CD4-positive, alpha-beta T cell treated with Interleukin-6 for 4 hours (primary cell): ENCODE results near the gene HLA-C.
"Not testable (repeated sequence)": the region's sequence is repeated elsewhere in the genome, so short reads cannot be mapped to it uniquely, and the experiment has no call there.

Experiments used
- DNase-seq: peaks from one replicate; pipeline ENCODE4 v3.0.0-alpha.2; 2020; ENCODE audit warnings: mixed read lengths

The HLA-C gene

DNA sequence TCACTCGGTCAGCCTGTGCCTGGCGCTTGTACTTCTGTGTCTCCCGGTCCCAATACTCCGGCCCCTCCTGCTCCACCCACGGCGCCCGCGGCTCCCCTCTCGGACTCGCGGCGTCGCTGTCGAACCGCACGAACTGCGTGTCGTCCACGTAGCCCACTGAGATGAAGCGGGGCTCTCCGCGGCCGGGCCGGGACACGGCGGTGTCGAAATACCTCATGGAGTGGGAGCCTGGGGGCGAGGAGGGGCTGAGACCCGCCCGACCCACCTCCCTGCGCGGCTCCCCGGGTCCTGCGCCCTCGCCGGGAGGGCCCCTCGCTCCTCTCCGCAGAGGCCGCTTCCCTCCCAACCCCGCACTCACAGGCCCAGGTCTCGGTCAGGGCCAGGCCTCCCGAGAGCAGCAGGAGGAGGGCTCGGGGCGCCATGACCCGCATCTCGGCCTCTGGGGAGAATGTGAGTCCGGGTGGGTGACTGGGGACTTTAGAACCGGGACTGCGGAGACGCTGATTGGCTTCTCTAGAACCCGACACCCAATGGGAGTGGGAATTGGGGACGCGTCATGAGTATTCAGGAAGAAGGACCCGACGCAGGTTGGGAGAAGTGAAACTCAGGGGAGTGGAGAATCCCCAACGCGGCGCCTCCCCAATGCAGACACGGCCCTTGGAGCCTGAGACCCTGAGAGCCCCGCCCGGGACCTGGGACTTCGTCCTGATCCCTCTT, at the start of gene HLA-C:
Gene HLA-C (minus strand): TSS at position 452 of the 717 bp plus-strand sequence. CDS start 21 bp downstream, at position 431.
- DNase-seq: peak; percentile 91

DNA sequence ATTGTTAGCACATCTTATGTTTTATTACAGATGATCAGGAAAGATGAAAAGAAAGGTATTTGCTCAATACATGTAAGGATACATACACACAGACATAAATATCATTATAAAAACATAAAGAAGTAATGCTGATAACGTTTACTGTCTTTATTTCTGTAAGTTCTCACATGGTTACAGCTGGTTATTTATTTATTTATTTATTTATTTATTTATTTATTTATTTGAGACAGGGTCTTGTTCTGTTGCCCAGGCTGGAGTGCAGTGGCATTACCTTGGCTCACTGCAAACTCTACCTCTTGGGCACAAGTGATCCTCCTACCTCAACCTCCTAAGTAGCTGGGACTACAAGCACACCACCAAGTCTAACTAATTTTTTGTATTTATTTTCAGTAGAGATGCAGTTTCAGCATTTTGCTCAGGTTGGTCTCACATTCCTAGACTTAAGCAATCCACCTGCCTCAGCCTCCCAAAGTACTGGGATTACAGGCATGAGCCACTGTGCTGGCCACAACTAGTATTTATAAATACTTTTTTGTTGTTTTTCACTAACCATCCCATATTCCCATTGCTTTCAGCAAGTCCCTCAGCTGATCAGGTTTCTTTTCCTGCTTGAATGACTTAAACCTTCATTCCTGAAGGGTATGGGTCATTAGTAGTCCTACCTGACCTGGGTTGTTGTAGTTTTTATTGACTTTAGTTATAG, 49.3 kb upstream of the HLA-C start:
- no peak for DNase-seq

DNA sequence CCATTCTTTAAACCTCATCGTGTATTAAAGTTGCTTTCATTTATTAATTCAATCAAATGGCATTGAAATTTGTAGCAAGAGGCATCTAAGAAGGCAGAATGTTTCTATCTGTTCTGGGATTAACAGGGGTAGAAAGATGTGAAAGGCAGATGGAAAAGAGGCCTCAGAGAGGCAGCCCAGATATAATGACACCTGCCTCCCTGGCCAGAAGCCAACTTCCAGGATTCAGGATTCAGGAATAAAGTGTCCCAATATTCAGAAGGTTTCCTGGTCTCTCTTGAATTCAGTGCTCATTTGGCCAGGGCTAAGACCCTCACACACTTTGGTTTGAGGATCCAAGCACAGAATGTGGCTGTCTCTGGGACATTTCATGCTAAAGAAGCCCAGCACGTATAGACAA, 45.1 kb upstream of the HLA-C start:
- no peak for DNase-seq

DNA sequence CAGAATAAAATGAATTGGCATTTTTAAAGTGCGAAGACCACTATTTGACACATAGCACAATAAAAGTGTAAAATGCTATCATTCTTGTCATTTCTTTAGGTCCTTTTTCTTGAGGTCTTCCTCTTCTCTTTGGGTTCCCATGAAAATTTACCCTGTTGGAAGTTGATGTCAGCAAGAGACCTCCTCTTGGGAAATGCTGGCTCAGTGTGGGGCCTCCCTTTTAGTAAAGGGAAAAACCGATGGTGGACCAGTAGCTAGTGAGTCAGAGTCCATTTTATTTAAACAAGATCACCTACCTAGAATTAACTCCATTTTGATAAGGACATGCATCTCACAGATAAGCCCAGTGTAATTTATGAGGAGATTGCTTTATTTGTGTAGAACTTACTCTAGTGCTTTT, 37.7 kb upstream of the HLA-C start:
- DNase-seq: no peak

DNA sequence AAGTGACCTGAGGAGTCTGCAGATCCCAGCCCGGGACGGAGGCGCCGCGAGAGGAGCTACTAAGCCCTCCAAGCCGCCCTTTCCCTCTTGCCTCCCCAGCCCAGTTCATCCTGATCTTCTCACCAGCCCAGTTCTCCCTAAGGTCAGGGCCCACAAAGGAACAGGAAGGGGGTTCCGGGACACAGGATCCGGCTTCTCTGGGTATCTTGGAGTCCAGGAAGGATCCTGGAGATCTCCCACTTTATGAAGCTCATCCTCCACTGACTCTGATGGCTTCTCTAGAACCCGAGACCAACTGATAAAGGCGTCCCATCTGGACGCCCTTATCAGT, 36.9 kb upstream of the HLA-C start:
- no peak for DNase-seq

DNA sequence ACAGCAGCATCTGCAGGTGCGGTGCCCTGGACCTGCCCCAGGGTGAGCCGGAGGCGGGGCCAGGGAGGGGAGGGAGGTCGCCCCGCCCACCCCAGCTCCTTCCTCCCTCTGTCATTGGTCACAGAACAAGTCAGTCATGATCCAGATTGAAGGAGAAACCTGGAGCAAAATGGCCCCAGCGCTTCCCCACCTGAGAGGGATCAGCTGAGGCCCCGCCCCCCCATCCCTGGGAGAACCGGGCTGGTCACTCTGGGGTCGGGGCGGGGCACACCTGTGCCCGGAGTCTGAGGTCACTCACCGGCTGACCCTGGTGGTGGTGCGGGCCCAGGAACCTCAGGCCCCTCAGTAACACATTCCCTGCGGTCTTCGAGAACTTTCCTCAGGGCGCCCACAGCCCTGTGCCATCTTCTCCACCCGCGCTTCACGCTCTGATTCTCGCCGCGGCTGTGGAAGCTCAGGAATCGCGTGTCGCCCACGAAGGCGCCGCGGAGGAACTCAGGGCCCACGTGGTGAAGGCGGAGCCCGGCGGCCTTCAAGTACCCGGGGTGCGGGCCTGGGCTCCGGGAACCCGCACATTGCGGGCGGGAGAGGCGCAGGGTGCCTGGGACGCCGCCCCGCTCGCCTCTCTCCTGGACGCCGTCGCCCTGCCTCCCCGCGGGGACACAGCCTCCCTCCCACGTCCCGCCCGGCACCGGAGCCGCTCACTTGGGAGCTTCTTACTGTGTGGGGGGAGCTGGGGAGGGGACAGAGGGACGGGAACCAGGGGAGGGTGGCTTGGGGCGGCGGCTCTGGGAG, 36.4 kb upstream of the HLA-C start:
- DNase-seq: peak; percentile 79

DNA sequence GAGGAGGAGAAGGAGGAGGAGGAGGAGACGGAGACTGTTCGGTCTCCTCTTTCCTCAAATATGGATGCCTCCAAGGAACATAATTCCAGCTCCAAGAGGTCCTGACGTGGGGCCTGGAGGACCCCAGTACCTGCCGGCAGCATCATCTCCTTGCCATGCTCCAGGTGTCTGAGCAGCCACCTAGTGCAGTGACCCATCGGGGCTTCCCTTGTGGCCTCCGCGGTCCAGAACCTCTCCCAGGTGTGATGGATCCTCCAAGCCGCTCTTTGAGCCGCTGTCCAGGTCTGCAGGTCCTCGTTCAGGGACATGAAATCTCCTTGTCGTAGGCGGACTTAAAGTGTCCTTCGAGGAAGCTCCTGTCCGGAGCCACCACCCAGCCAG, 35.8 kb upstream of the HLA-C start:
- no peak for DNase-seq

DNA sequence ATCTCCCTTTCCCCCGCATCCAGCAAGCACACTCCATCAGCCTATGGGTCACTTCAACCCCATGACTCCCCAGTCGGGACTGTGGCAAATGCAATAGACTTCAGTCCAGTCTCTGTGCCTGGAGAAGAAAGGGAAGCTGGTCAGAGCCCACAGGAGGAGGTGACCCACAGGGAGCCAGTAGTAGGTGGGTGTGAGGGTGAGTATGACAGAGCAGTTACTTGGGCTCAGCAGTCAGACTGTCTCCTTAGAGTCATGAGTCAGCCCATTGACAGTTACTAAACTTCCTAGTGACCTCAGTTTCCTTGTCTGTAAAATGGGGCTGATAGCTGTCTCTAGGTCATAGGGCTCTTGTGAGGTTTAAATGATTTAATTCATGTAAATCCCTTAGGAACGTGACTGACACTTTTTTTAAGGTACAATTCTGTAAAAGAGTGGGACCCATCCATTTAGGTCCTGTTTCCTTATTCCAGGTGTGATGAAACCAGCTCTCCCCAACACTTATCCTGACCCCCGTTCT, 33.9 kb upstream of the HLA-C start:
- no peak for DNase-seq

DNA sequence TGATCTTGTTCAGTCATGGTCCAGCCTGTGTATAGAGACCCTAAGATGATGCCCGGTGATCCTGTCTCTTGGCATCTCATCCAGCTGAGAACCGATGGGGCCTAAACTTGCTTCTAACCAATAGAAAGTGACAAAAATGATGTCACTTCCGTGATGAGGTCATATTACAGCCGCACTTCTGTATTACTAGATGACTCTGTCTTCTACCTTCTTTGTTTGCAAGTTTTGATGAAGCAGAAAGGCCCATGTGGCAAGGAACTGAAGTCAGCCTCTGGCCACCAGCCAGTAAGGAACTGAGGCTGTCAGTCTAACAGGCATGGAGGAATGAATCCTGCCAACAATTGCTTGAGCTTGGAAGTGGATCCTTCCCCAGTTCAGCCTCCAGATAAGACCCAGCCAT, 32.8 kb upstream of the HLA-C start:
- no peak for DNase-seq

DNA sequence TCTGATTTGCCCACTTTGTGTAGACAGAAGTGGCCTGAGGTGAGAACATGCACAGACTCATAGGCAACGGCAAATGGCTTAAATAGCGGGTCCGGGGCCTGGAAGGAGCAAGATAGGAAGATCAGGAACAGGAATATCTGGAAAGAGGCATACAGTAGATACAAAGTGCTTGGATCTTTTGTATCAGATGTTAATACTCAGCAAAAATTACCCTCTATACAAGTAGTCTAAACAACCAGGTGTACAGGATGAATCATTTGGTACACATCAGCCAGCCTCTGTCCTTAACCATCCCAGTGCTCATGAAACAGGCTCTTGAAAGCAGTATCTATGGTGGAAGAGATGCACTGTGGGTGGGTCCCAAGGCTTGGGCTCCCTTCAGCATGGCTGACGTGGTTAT, 28.9 kb upstream of the HLA-C start:
- DNase-seq: no peak

DNA sequence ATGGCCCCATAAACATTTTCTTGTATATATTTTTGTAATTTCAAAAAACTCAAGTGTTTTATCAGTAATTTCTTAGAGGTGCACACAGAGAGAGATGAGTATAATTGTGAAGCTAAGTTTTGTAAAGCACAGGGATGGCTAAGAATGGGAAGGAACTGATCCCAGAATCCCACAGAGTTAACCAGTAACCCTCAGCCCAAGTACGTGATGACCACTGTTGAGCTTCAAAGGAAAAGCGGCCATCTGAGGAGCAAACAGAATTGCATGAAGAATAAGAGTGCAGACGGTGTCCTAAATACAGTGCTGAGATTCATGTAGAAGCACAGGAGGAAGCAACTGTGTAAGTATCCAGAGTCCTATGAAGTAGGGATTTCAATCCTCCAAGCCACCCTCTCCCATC, 28.1 kb upstream of the HLA-C start:
- no peak for DNase-seq

DNA sequence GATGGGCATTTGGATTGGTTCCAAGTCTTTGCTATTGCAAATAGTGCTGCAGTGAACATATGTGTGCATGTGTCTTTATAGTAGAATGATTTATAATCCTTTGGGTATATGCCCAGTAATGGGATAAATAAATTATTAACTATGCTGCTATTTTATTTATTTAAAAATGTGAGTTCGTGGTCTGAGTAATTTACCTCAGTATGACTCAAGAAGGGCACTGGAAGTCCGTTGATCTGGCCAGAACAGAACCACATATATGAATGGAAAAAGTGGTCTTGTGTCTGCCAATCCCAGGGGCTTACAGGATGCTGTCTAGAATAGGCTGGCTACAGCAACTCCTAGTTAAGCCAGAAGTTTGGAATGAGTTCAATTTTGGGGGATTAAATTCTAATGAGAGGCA, 27.6 kb upstream of the HLA-C start:
- no peak for DNase-seq

DNA sequence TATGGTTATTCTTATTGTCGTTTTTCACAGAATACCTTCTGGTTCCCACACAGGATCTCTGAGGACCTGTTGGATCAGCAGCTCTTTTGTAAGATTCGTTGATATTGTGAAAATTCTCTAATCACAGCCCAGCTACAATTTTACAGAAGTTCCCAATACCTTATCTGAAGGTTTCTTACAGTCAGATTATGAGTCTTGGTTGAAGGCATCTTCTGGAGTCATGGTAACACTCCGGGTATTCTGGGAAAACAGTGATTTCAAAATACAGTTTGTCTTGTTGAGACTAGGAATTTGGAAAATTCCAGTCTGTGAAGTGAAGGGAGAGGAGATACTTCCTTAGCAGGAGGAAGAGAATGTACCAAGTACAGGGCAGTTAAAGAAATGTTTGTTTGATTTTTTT, 22.2 kb upstream of the HLA-C start:
- DNase-seq: no peak

DNA sequence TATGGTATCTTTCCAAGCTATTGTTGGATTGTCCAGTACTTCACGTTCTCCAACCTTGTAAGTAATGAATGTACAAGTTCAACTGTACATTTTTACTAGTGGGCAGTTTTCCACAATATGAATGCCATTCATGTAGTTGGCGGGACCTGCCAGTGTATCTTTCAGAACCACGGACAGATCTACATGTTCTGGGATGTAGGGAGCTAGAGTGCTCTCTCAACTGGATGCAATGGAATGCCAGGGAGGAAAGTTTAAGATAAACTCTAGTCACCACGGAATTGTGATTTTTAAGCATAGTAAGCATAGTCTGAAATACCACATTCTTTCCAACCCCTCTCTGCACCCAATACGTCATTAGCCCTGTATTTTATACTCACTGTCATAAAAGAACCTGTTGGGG, 21.5 kb upstream of the HLA-C start:
- DNase-seq: no peak

DNA sequence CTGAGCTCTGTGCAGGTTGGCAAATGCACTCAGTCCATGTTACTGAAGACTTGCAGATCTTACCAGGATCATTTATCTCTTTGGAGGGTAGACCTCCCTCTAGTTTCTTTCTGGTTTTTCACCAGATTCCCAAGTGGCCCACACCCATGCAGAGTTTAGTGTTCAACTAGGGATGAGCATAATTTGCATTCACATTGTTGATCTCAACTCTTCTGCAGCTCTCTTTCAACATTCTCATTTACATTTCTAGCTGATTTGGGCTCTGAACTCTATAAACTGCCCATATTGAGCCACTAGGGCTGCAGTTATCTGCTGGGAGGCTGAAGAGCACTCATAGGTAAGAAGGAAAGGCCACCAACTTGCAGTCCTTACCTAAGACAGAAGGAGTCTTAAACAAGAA, 17.9 kb upstream of the HLA-C start:
- DNase-seq: no peak

DNA sequence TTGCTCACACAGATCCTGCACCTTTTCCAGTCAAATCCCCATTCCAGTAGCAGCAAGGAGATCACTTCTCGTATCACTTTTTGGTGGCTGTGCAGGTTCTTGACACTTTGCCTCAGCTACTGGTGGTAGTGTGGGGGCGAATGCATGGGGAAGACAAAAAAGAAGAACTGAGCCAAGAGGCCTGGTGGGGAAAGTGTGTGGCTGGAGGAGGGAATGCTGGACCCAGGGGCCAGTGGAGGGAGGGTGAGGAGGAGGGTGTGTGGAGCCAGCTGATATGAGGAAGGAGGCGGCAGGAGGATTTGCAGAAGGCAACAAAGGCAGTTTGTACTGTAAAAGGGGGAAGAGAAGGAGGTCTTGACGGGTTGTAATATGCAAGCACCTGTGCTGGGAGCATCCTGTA, 15.7 kb upstream of the HLA-C start:
- DNase-seq: no peak

DNA sequence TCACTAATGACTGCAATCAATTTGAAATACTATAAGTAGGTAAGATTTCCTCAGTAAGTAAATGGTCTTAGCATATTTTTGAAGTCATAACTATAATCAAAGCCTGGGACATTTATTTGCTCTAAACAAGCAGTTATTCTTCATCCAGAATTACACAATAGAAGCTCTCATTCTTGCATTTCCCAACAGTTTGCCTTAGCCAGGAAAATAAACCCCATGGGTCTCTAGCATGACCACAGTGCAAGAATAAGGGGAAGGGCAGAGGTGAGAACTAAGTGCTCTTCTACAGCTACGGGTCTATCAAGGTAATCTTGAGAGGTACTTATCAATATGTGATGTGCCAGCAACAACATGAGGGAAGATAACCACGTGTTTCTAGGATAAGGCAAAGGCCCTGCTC, 14.1 kb upstream of the HLA-C start:
- DNase-seq: no peak

DNA sequence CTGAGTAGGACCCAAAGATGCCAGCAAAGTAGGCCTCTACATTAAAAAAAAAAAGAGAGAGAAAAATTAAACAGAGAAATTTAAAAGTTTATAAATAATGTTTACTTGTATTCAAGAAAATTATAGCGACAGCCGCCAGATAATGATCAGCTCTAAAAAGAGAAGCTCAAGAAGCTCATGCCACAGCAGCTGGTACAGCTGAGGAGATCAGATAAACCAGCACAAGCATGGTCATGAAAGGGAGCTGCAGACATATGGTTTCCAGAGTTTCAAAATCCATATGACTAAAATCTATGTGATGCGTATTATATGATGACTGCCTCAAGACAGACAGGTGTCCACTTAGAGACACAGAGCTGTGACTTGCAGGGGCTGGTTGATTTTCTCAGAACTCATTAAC, 13.6 kb upstream of the HLA-C start:
- no peak for DNase-seq

DNA sequence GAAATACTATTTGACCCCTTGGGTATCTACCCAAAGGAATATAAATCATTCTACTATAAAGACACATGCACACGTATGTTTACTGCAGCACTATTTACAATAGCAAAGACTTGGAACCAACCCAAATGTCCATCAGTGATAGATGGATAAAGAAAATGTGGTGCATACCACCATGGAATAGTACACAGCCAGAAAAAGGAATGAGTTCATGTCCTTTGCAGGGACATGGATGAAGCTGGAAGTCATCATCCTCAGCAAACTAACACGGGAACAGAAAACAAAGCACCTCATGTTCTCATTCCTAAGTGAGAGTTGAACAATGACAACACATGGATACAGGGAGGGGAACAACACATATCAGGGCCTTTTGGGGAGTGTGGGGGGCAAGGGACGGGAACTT, 7.8 kb upstream of the HLA-C start:
- DNase-seq: not testable (repeated sequence)

DNA sequence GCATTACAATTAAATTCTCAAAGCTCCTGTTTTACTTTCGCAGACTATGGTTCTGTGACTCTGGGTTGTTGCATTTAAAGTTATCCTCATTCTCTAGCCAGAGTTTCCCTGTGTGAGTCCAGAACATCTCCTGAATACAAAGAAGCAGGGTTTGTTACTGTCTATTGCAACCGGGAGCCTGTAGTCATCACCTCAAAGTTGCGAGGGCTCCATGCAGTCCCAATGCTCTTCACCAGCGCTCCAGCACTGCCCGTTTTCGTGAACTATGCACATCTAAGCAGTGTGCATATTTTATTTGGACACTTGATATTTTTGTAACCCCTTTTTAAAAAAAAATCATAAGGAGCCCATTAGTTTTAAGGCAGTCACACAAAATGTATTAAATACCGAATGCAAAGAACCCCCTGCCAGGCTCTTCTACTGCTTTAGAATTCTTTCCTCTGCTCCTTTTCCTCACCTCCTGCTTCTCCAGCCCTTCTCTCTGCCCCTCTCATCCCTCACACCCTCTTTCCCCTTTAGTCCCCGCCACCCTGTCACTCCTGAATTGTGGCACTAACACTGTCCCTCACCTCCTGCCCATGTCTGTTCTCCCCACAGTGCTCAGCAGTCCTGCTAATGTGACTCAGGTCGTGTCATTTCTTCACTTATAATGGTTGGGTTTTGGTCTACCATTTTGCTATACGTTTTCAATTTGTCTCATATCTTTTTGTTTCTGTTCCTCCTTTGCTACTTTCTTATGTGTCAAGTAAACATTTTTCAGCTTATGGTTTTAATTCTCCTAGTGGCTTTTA, 1.1 kb upstream of the HLA-C start:
- peak; percentile 47 for DNase-seq

DNA sequence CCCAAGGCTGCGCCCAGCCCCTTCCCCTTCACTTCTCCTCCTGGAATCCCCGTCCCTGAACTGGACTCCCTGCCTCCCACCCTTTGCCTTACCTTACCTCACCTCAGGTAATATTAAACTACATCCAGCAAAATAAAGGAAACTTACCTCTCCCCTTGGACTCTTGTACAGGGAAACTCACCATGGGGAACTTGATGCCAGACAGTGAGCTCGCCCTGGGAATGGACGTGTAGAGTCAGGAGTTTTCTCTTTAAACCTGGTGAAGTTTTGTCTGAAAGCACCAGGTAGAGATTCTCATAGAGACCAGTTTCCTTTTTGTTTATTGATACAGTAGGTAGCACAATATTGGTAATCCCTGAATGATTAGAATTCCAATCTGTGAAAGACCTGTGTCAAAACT, 544 bp upstream of the HLA-C start:
- DNase-seq: peak; percentile 24

DNA sequence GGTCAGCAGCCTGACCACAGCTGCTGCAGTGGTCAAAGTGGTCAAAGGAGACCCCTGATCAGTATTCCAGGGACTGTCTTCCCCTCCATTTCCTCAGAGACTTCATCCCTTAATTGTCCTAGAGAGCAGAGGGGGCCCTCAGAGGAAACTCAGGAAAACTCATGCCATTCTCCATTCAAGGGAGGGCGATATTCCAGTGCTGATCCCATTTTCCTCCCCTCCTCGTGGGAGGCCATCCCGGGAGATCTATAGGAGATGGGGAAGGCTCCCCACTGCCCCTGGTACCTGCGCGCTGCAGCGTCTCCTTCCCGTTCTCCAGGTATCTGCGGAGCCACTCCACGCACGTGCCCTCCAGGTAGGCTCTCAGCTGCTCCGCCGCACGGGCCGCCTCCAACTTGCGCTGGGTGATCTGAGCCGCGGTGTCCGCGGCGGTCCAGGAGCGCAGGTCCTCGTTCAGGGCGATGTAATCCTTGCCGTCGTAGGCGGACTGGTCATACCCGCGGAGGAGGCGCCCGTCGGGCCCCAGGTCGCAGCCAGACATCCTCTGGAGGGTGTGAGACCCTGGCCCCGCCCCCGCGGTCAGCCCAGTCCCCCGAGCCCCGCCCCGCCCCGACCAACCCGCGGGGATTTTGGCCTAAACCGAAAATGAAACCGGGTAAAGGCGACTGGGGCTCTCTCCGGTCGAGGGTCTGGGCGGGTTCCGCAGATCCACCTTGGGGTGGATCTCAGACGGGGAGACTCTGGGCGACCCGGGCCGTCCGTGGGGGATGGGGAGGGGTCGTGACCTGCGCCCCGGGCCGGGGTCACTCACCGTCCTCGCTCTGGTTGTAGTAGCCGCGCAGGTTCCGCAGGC, 878 bp downstream of the HLA-C start:
- peak; percentile 68 for DNase-seq
